WTC11 (cell line): ENCODE data around the gene C17orf113. TPM values are rescaled to one million over a fixed set of nuclear protein-coding genes. Genes with fewer than 3 reads are reported as not detected.

Experiments used
- ATAC-seq: fragments of 200-7000 bp; cut with Tn5 transposase; 2 replicates; pipeline ENCODE4 v1.10.0; 2021; ENCODE audit warnings: mild to moderate bottlenecking, moderate library complexity
- CTCF ChIA-PET: fragments of 300-600 bp; sonication (Branson Sonifier 250); formaldehyde crosslinking; loops from one replicate; lab custom pipeline; 2021; ENCODE audit warnings: antibody characterized with exemption; lab: Charles Lee
- POLR2A ChIA-PET: fragments of 350-600 bp; sonication (Branson Sonifier 250); formaldehyde crosslinking; loops from one replicate; lab custom pipeline; 2021; ENCODE audit warnings: antibody characterized with exemption; lab: Charles Lee
- DNase-seq: peaks from one replicate; pipeline ENCODE4 v3.0.0; 2021; ENCODE audit warnings: low spot score
- H3K27ac Mint-ChIP-seq: 2 replicates; pipeline ENCODE4 v1.8.0; 2021; ENCODE audit warnings: mixed read lengths
- H3K27me3 Mint-ChIP-seq: 2 replicates; pipeline ENCODE4 v1.8.0; 2021; ENCODE audit warnings: low read depth, mild to moderate bottlenecking, moderate library complexity, mixed read lengths
- H3K36me3 Mint-ChIP-seq: 2 replicates; pipeline ENCODE4 v1.8.0; 2021; ENCODE audit warnings: mixed read lengths
- H3K4me1 Mint-ChIP-seq: 2 replicates; pipeline ENCODE4 v1.8.0; 2022; ENCODE audit warnings: mixed read lengths
- H3K4me3 Mint-ChIP-seq: 2 replicates; pipeline ENCODE4 v1.8.0; 2021; ENCODE audit warnings: mild to moderate bottlenecking, moderate library complexity, mixed read lengths
- H3K9me3 Mint-ChIP-seq: 2 replicates; pipeline ENCODE4 v1.8.0; 2021; ENCODE audit warnings: mixed read lengths
- AFF4 ChIP-seq: sonication (generic); formaldehyde crosslinking; IDR thresholded peaks from 2 replicates; pipeline ENCODE4 v1.8.1; 2023; ENCODE audit warnings: mild to moderate bottlenecking, missing genetic modification reagents, borderline replicate concordance
- CREM ChIP-seq: sonication (generic); formaldehyde crosslinking; IDR thresholded peaks from 2 replicates; pipeline ENCODE4 v1.8.1; 2022; ENCODE audit warnings: mild to moderate bottlenecking, missing genetic modification reagents, moderate library complexity
- E2F5 ChIP-seq: sonication (generic); formaldehyde crosslinking; IDR thresholded peaks from 2 replicates; pipeline ENCODE4 v1.8.1; 2022; ENCODE audit warnings: mild to moderate bottlenecking, moderate library complexity, missing genetic modification reagents
- FOXJ3 ChIP-seq: sonication (generic); formaldehyde crosslinking; IDR thresholded peaks from 2 replicates; pipeline ENCODE4 v1.9.0; 2021; ENCODE audit warnings: missing genetic modification reagents, mild to moderate bottlenecking, borderline replicate concordance
- FOXK1 ChIP-seq: sonication (generic); formaldehyde crosslinking; IDR thresholded peaks from 2 replicates; pipeline ENCODE4 v1.8.0; 2022; ENCODE audit warnings: mild to moderate bottlenecking, moderate library complexity, missing genetic modification reagents
- GABPB1 ChIP-seq: sonication (generic); formaldehyde crosslinking; IDR thresholded peaks from 2 replicates; pipeline ENCODE4 v1.8.1; 2023; ENCODE audit warnings: mild to moderate bottlenecking, missing genetic modification reagents
- GTF2I ChIP-seq: fragments of 250-450 bp; sonication (Bioruptor Pico); conservative IDR thresholded peaks from 2 replicates; pipeline ENCODE4 v1.4.0; 2021; ENCODE audit warnings: mild to moderate bottlenecking
- HMGA2 ChIP-seq: fragments of 250-450 bp; sonication (Bioruptor Pico); IDR thresholded peaks from 2 replicates; pipeline ENCODE4 v1.4.0; 2021; ENCODE audit warnings: mild to moderate bottlenecking, moderate library complexity
- IRF1 ChIP-seq: sonication (generic); formaldehyde crosslinking; IDR thresholded peaks from 2 replicates; pipeline ENCODE4 v1.8.0; 2023; ENCODE audit warnings: missing genetic modification reagents
- PRRX2 ChIP-seq: fragments of 250-450 bp; sonication (Bioruptor Pico); IDR thresholded peaks from 2 replicates; pipeline ENCODE4 v1.8.0; 2021; ENCODE audit warnings: mild to moderate bottlenecking
- RELA ChIP-seq: sonication (generic); formaldehyde crosslinking; IDR thresholded peaks from 2 replicates; pipeline ENCODE4 v1.8.1; 2022; ENCODE audit warnings: missing genetic modification reagents, mild to moderate bottlenecking, borderline replicate concordance
- RORB ChIP-seq: fragments of 250-450 bp; sonication (Bioruptor Pico); IDR thresholded peaks from 2 replicates; pipeline ENCODE4 v1.9.0; 2021; ENCODE audit warnings: mild to moderate bottlenecking
- SMAD4 ChIP-seq: sonication (generic); formaldehyde crosslinking; IDR thresholded peaks from 2 replicates; pipeline ENCODE4 v1.8.0; 2022; ENCODE audit warnings: mild to moderate bottlenecking, missing genetic modification reagents
- SOX15 ChIP-seq: fragments of 250-450 bp; sonication (Bioruptor Pico); IDR thresholded peaks from 2 replicates; pipeline ENCODE4 v1.9.0; 2021; ENCODE audit warnings: mild to moderate bottlenecking
- TEAD4 ChIP-seq: sonication (generic); formaldehyde crosslinking; IDR thresholded peaks from 2 replicates; pipeline ENCODE4 v1.8.0; 2022; ENCODE audit warnings: mild to moderate bottlenecking, missing genetic modification reagents
- ZMAT4 ChIP-seq: fragments of 250-450 bp; sonication (Bioruptor Pico); IDR thresholded peaks from 2 replicates; pipeline ENCODE4 v1.9.0; 2021; ENCODE audit warnings: mild to moderate bottlenecking
- ZNF138 ChIP-seq: sonication (generic); formaldehyde crosslinking; conservative IDR thresholded peaks from 2 replicates; pipeline ENCODE4 v1.8.1; 2022; ENCODE audit warnings: mild to moderate bottlenecking, moderate library complexity, missing genetic modification reagents
- ZNF232 ChIP-seq: sonication (generic); formaldehyde crosslinking; IDR thresholded peaks from 2 replicates; pipeline ENCODE4 v1.8.0; 2022; ENCODE audit warnings: mild to moderate bottlenecking, missing genetic modification reagents
- ZNF263 ChIP-seq: sonication (generic); formaldehyde crosslinking; IDR thresholded peaks from 2 replicates; pipeline ENCODE4 v1.8.1; 2022; ENCODE audit warnings: low read depth, mild to moderate bottlenecking, moderate library complexity, missing genetic modification reagents
- total RNA-seq: library from RNA; stranded (reverse); gene quantifications from 3 replicates; pipeline ENCODE4 v1.2.3, GENCODE V29; 2021
- TF ChIP-seq, protein P1 (sequence below): fragments of 250-450 bp; sonication (Bioruptor Pico); IDR thresholded peaks from 2 replicates; pipeline ENCODE4 v1.9.0; 2021; ENCODE audit warnings: moderate library complexity, mild to moderate bottlenecking, inconsistent platforms, borderline replicate concordance
- TF ChIP-seq, protein P2 (sequence below): sonication (generic); formaldehyde crosslinking; IDR thresholded peaks from 2 replicates; pipeline ENCODE4 v1.8.1; 2022; ENCODE audit warnings: missing genetic modification reagents, borderline replicate concordance

The C17orf113 gene
- total RNA-seq, 1 experiment from 2014 or later = 1.9 TPM

- CTCF ChIA-PET = interaction anchor here (0.6 to 4.9 kb wide), 7 partner anchors 11 to 391 kb away, joined by 3 to 26 read pairs (median 6); no protein-coding TSS in a partner anchor
- Mint-ChIP-seq H3K4me3 (no peak overlapping the region), H3K4me1 (peaks cover 37% of the 10 kb centered on the region), H3K36me3 (no peaks in the 10 kb centered on the region), H3K27me3 (peaks cover 4% of the 10 kb centered on the region), H3K9me3 (no peaks in the 10 kb centered on the region), H3K27ac (no peak overlapping the region)
- POLR2A ChIA-PET = interaction anchor here (0.6 to 1.5 kb wide), 2 partner anchors 11 to 116 kb away, joined by 3 read pairs; no protein-coding TSS in a partner anchor
- DNase-seq (no peak), ATAC-seq (no peak)
- TF ChIP-seq RORB (CRISPR knock-in tag) (no peak), CREM (CRISPR knock-in tag) (no peak), ZNF232 (CRISPR knock-in tag) (no peak), ZNF263 (CRISPR knock-in tag) (no peak)
- TF ChIP-seq, protein P1, sequence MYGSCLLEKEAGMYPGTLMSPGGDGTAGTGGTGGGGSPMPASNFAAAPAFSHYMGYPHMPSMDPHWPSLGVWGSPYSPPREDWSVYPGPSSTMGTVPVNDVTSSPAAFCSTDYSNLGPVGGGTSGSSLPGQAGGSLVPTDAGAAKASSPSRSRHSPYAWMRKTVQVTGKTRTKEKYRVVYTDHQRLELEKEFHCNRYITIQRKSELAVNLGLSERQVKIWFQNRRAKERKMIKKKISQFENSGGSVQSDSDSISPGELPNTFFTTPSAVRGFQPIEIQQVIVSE (CRISPR knock-in tag) = no peak
Measured at GRCh38 chr17:42056635-42057034, 6.2 kb upstream of the C17orf113 start.

GRCh38 chr17:42055496-42055895, 5.1 kb upstream of the C17orf113 start:
- no peaks in the 10 kb centered on the region for H3K36me3 Mint-ChIP-seq
- ATAC-seq = no peak
- H3K27me3 Mint-ChIP-seq = peaks cover 6% of the 10 kb centered on the region
- no peak for TF ChIP-seq ZNF138 (CRISPR knock-in tag)
- TF ChIP-seq ZMAT4 (CRISPR knock-in tag) = no peak
- no peak for TF ChIP-seq RELA
- no peak for TF ChIP-seq AFF4
- no peak for TF ChIP-seq HMGA2
- TF ChIP-seq, protein P2, sequence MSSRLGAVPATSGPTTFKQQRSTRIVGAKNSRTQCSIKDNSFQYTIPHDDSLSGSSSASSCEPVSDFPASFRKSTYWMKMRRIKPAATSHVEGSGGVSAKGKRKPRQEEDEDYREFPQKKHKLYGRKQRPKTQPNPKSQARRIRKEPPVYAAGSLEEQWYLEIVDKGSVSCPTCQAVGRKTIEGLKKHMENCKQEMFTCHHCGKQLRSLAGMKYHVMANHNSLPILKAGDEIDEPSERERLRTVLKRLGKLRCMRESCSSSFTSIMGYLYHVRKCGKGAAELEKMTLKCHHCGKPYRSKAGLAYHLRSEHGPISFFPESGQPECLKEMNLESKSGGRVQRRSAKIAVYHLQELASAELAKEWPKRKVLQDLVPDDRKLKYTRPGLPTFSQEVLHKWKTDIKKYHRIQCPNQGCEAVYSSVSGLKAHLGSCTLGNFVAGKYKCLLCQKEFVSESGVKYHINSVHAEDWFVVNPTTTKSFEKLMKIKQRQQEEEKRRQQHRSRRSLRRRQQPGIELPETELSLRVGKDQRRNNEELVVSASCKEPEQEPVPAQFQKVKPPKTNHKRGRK (CRISPR knock-in tag) = no peak
- no peak for TF ChIP-seq PRRX2 (CRISPR knock-in tag)
- TF ChIP-seq, protein P1 (CRISPR knock-in tag) = no peak
- no peak for TF ChIP-seq GABPB1 (CRISPR knock-in tag)
- TF ChIP-seq ZNF263 (CRISPR knock-in tag) = no peak
- TF ChIP-seq SOX15 (CRISPR knock-in tag) = no peak
- TF ChIP-seq FOXK1 (CRISPR knock-in tag) = no peak
- no peak for TF ChIP-seq RORB (CRISPR knock-in tag)
- no peak for TF ChIP-seq FOXJ3 (CRISPR knock-in tag)
- TF ChIP-seq TEAD4 = no peak
- TF ChIP-seq SMAD4 (CRISPR knock-in tag) = no peak
- TF ChIP-seq E2F5 (CRISPR knock-in tag) = no peak
- TF ChIP-seq GTF2I (CRISPR knock-in tag) = no peak
- no peak for TF ChIP-seq IRF1 (CRISPR knock-in tag)
- H3K4me3 Mint-ChIP-seq = no peak overlapping the region
- CTCF ChIA-PET = interaction anchor here (0.9 to 4.9 kb wide), 13 partner anchors 11 to 472 kb away, joined by 3 to 26 read pairs (median 4); partner anchors contain the start of genes DHX58 and NKIRAS2
- H3K9me3 Mint-ChIP-seq = no peaks in the 10 kb centered on the region
- POLR2A ChIA-PET = interaction anchor here (1.5 kb wide), 1 partner anchor 12 kb away, joined by 3 read pairs; no protein-coding TSS in a partner anchor
- DNase-seq = no peak
- H3K4me1 Mint-ChIP-seq = peaks cover 46% of the 10 kb centered on the region
- H3K27ac Mint-ChIP-seq = no peak overlapping the region
